Endothelial cell of umbilical vein (primary cell): ENCODE results near the gene ACP5. TPM values are rescaled to one million over a fixed set of nuclear protein-coding genes. Genes with fewer than 3 reads are reported as not detected.

Source experiments
- BruUV-seq: library from RNA; stranded (reverse); fragments of 400-500 nt; replicated peaks from 2 replicates; lab custom pipeline; 2021; lab: Mats Ljungman, UMichigan
- CTCF ChIA-PET: fragments of 300-600, 350-600 bp; sonication (Branson Sonifier 250); formaldehyde crosslinking; loops from one replicate; lab custom pipeline; 2021; ENCODE audit warnings: antibody characterized with exemption, inconsistent platforms; lab: Charles Lee
- POLR2A ChIA-PET: fragments of 300-600, 350-600 bp; sonication (Branson Sonifier 250); formaldehyde crosslinking; loops from one replicate; lab custom pipeline; 2021; ENCODE audit warnings: antibody characterized with exemption, inconsistent platforms; lab: Charles Lee
- DNase-seq: peaks from one replicate; pipeline ENCODE4 v3.0.0-alpha.2; 2011; ENCODE audit warnings: low read depth, low spot score
- FAIRE-seq: peaks from 2 replicates; lab custom pipeline; 2011; peaks lifted over from hg19 to GRCh38; lab: Jason Lieb, UNC
- H2AFZ ChIP-seq: 2 replicates; pipeline ENCODE4 v1.6.0; 2012; ENCODE audit warnings: low read depth, low read length, control low read depth, inconsistent platforms
- H3K27ac ChIP-seq: 2 replicates; pipeline ENCODE4 v1.5.1; 2011; ENCODE audit warnings: low read depth, mild to moderate bottlenecking, control low read depth, low read length, moderate library complexity; ENCODE audit not compliant: insufficient read depth
- H3K27me3 ChIP-seq, 2 experiments: 2 replicates each; pipeline versions ENCODE4 v1.6.0 to v1.6.1; 2011; ENCODE audit warnings: low read length in 2 of 2, mixed read lengths in 1 of 2; ENCODE audit not compliant: control insufficient read depth in 2 of 2, insufficient read depth in 2 of 2
- H3K36me3 ChIP-seq, 2 experiments: 2 replicates in 1 of 2; 3 replicates in 1 of 2; pipeline ENCODE4 v1.5.1; 2011; ENCODE audit warnings: low read length in 2 of 2, mild to moderate bottlenecking in 1 of 2, moderate library complexity in 1 of 2; ENCODE audit not compliant: control insufficient read depth in 2 of 2, insufficient read depth in 2 of 2; ENCODE audit errors: extremely low read depth in 1 of 2
- H3K4me1 ChIP-seq: 3 replicates; pipeline ENCODE4 v1.5.1; 2011; ENCODE audit warnings: mild to moderate bottlenecking, low read length; ENCODE audit not compliant: control insufficient read depth, insufficient read depth; ENCODE audit errors: extremely low read depth
- H3K4me2 ChIP-seq: 2 replicates; pipeline ENCODE4 v1.6.1; 2011; ENCODE audit warnings: low read length, control low read depth, mixed read lengths; ENCODE audit not compliant: insufficient read depth
- H3K4me3 ChIP-seq, 3 experiments: fragments of 200-600 bp in 1 of 3; sonication (generic), shearing (Covaris generic) in 1 of 3; replicated peaks in 1 of 3; 2 replicates each; pipeline ENCODE4 v1.5.1; 2011 to 2016; ENCODE audit warnings: control low read depth in 3 of 3, low read length in 3 of 3, mild to moderate bottlenecking in 2 of 3, inconsistent platforms in 1 of 3, low read depth in 1 of 3, moderate library complexity in 1 of 3; ENCODE audit not compliant: insufficient read depth in 1 of 3
- H3K79me2 ChIP-seq: 2 replicates; pipeline ENCODE4 v1.6.0; 2012; ENCODE audit warnings: low read length, inconsistent platforms; ENCODE audit not compliant: control insufficient read depth, insufficient read depth
- H3K9ac ChIP-seq: replicated peaks from 2 replicates; pipeline ENCODE3; 2011; ENCODE audit warnings: low read length, control low read depth; ENCODE audit not compliant: insufficient read depth; ENCODE audit errors: extremely low read depth
- H3K9me1 ChIP-seq: replicated peaks from 3 replicates; pipeline ENCODE4 v1.6.0; 2011; ENCODE audit warnings: mild to moderate bottlenecking, low read length; ENCODE audit not compliant: control insufficient read depth, insufficient read depth; ENCODE audit errors: extremely low read depth
- H3K9me3 ChIP-seq: replicated peaks from 2 replicates; pipeline ENCODE4 v1.5.1; 2012; ENCODE audit warnings: low read length, inconsistent platforms; ENCODE audit not compliant: control insufficient read depth, insufficient read depth
- H4K20me1 ChIP-seq: replicated peaks from 2 replicates; pipeline ENCODE3; 2011; ENCODE audit warnings: mild to moderate bottlenecking, low read length; ENCODE audit not compliant: control insufficient read depth, insufficient read depth; ENCODE audit errors: extremely low read depth
- CTCF ChIP-seq, 2 donors: IDR thresholded peaks; 1 replicate in 1 of 2; 2 replicates in 1 of 2; pipeline ENCODE4 v1.5.1; 2011; ENCODE audit warnings: low read length in 2 of 2, mild to moderate bottlenecking in 2 of 2, moderate library complexity in 2 of 2, control low read depth in 1 of 2, inconsistent platforms in 1 of 2, low read depth in 1 of 2; ENCODE audit not compliant: insufficient read depth in 1 of 2; ENCODE audit errors: extremely low read depth in 1 of 2
- EZH2 ChIP-seq: IDR thresholded peaks from 2 replicates; pipeline ENCODE4 v1.6.1; 2012; ENCODE audit warnings: borderline replicate concordance, low read depth, mild to moderate bottlenecking, moderate library complexity, low read length, inconsistent platforms; ENCODE audit not compliant: severe bottlenecking
- FOS ChIP-seq: IDR thresholded peaks from 2 replicates; pipeline ENCODE4 v1.6.1; 2011; ENCODE audit warnings: mild to moderate bottlenecking, low read length, moderate library complexity, borderline replicate concordance; ENCODE audit not compliant: insufficient read depth
- GATA2 ChIP-seq: IDR thresholded peaks from 2 replicates; pipeline ENCODE4 v1.7.0; 2011; ENCODE audit warnings: low read depth, mild to moderate bottlenecking, moderate library complexity, mixed read lengths, low read length; ENCODE audit not compliant: insufficient read length, insufficient read depth
- JUN ChIP-seq: IDR thresholded peaks from 2 replicates; pipeline ENCODE4 v1.6.1; 2011; ENCODE audit warnings: borderline replicate concordance, low read depth; ENCODE audit not compliant: insufficient read length, insufficient read depth
- MAX ChIP-seq: IDR thresholded peaks from 2 replicates; pipeline ENCODE4 v1.6.1; 2011; ENCODE audit not compliant: insufficient read depth, insufficient read length
- MYC ChIP-seq: IDR thresholded peaks from one replicate; pipeline ENCODE4 v1.6.1; 2011; ENCODE audit warnings: mild to moderate bottlenecking, low read depth, low read length
- POLR2A ChIP-seq: IDR thresholded peaks from 2 replicates; pipeline ENCODE4 v1.6.1; 2012; ENCODE audit warnings: low read depth, mild to moderate bottlenecking, control low read depth, low read length
- POLR2AphosphoS5 ChIP-seq: IDR thresholded peaks from 2 replicates; pipeline ENCODE4 v1.6.1; 2012; ENCODE audit warnings: low read depth, mild to moderate bottlenecking, control low read depth, low read length, moderate library complexity; ENCODE audit not compliant: insufficient read depth
- dilution Hi-C: fragments of 300-500 bp; cut with MboI; formaldehyde crosslinking; loops from one replicate; pipeline ENCODE4 v1.15.0; 2019; ENCODE audit warnings: low sequenced_read_pairs; ENCODE audit not compliant: extremely low pct_ligation_motif_present
- intact Hi-C: fragments of 100-400 bp; cut with micrococcal nuclease; formaldehyde crosslinking; loops from one replicate; pipeline ENCODE4 v1.10.0; 2022
- polyA plus RNA-seq, 4 experiments: library from polyadenylated mRNA; depleted of rRNA in 3 of 4; stranded (reverse) in 3 of 4; unstranded in 1 of 4; fragments of >200 nt; gene quantifications; 2 replicates each; pipeline versions ENCODE4 v1.2.1 to v1.2.3, GENCODE V29; 2011 to 2012; ENCODE audit warnings: missing spikeins in 1 of 4
- total RNA-seq: library from RNA; stranded (reverse); gene quantifications from 2 replicates; pipeline ENCODE4 v1.2.3, GENCODE V29; 2021

Gene ACP5
- total and polyA plus RNA-seq, 2 donors (not counting 3 experiments of a cell fraction or from before 2014, with no cell fraction given) = 1.3 TPM; not detected in 1

GRCh38 chr19:11578258-11579142, 1.1 kb upstream of the ACP5 start:
- no peaks in the 10 kb centered on the region for H3K4me1 ChIP-seq
- H3K9ac ChIP-seq = no peak overlapping the region
- FAIRE-seq (no peak), DNase-seq (peak; percentile 19)
- TF ChIP-seq MYC = no peak
- TF ChIP-seq JUN = no peak
- no peak for TF ChIP-seq POLR2AphosphoS5
- TF ChIP-seq MAX = no peak
- TF ChIP-seq EZH2 = no peak
- no peak for TF ChIP-seq POLR2A
- no peak for TF ChIP-seq FOS
- no peak for TF ChIP-seq CTCF (IDR thresholded peaks at IDR 0.05; ENCODE audit: extremely low read depth in 1 of 2, insufficient read depth in 1 of 2, low read depth in 1 of 2, low read length in 2 of 2)
- TF ChIP-seq GATA2 = no peak
- H3K9me1 ChIP-seq = no peaks in the 10 kb centered on the region
- peaks cover 3 to 7% of the 10 kb centered on the region in 2 experiments for H3K27me3 ChIP-seq
- no peaks in the 10 kb centered on the region for H3K9me3 ChIP-seq
- H3K79me2 ChIP-seq = no peaks in the 10 kb centered on the region
- ChIA-PET CTCF (interaction anchor here (1.0 kb wide), 1 partner anchor 18 kb away, joined by 3 read pairs; no protein-coding TSS in a partner anchor), POLR2A (no interaction called here)
- no TSS peak for BruUV-seq
- H3K4me3 ChIP-seq = no peak overlapping the region
- H4K20me1 ChIP-seq = no peaks in the 10 kb centered on the region
- no peaks in the 10 kb centered on the region for H3K36me3 ChIP-seq
- intact Hi-C loops = no loop called here
- H2AFZ ChIP-seq = peak overlapping the region; percentile 23
- H3K4me2 ChIP-seq = no peak overlapping the region
- no peak overlapping the region for H3K27ac ChIP-seq
- dilution Hi-C loops = no loop called here
